GM12878 (cell line): Measurements from ENCODE around the gene OPN1LW. TPM values are rescaled to one million over a fixed set of nuclear protein-coding genes. Genes with fewer than 3 reads are reported as not detected.
"Not testable (repeated sequence)": the region's sequence is repeated elsewhere in the genome, so short reads cannot be mapped to it uniquely, and the experiment has no call there.

ENCODE experiments used
- ATAC-seq: fragments of 200-7000 bp; cut with Tn5 transposase; 3 replicates; pipeline ENCODE4 v1.9.1; 2020; ENCODE audit warnings: mild to moderate bottlenecking, moderate library complexity
- BruUV-seq: library from RNA; stranded (reverse); fragments of 400-500 nt; replicated peaks from 2 replicates; lab custom pipeline; 2021; lab: Mats Ljungman, UMichigan
- CTCF ChIA-PET: fragments of 300-600 bp; sonication (Branson Sonifier 250); formaldehyde crosslinking; extraction: SDS; loops from one replicate; lab custom pipeline; 2021; ENCODE audit warnings: inconsistent platforms; lab: Yijun Ruan, JAX
- POLR2A ChIA-PET: fragments of 350-600 bp; formaldehyde crosslinking; extraction: SDS; loops from one replicate; lab custom pipeline; 2021; ENCODE audit warnings: inconsistent platforms; lab: Charles Lee
- RAD21 ChIA-PET: fragments of 300-600 bp; sonication (Branson Sonifier 250); formaldehyde crosslinking; loops from one replicate; lab custom pipeline; 2023; ENCODE audit warnings: antibody characterized with exemption; ENCODE audit not compliant: unreplicated experiment; lab: Charles Lee
- SMC1A ChIA-PET: fragments of 300-600 bp; sonication (Branson Sonifier 250); formaldehyde crosslinking; loops from one replicate; lab custom pipeline; 2023; ENCODE audit not compliant: unreplicated experiment, uncharacterized antibody; lab: Charles Lee
- DNase-seq: peaks from one replicate; pipeline ENCODE4 v3.0.0-alpha.2; 2011; ENCODE audit warnings: low read depth, low spot score
- FAIRE-seq: peaks from 3 replicates; lab custom pipeline; 2011; peaks lifted over from hg19 to GRCh38; lab: Jason Lieb, UNC
- H2AFZ ChIP-seq: 2 replicates; pipeline ENCODE4 v1.6.0; 2011; ENCODE audit warnings: low read depth, low read length, control low read depth; ENCODE audit not compliant: control insufficient read depth
- H3K27ac ChIP-seq: 2 replicates; pipeline ENCODE4 v1.5.1; 2011; ENCODE audit warnings: control low read depth; ENCODE audit not compliant: control insufficient read depth, insufficient read depth
- H3K27me3 ChIP-seq, 2 experiments: replicated peaks in 1 of 2; 2 replicates each; pipeline versions ENCODE4 v1.6.0 to v1.6.1; 2011; ENCODE audit warnings: low read length in 1 of 2; ENCODE audit not compliant: control insufficient read depth in 2 of 2, insufficient read depth in 2 of 2
- H3K36me3 ChIP-seq, 2 experiments: 2 replicates each; pipeline ENCODE4 v1.5.1; 2011; ENCODE audit warnings: low read length in 1 of 2; ENCODE audit not compliant: control insufficient read depth in 2 of 2, insufficient read depth in 2 of 2
- H3K4me1 ChIP-seq: 2 replicates; pipeline ENCODE4 v1.6.1; 2011; ENCODE audit warnings: mild to moderate bottlenecking, low read length, moderate library complexity, mixed read lengths; ENCODE audit not compliant: control insufficient read depth, insufficient read depth
- H3K4me2 ChIP-seq: 2 replicates; pipeline ENCODE4 v1.6.0; 2011; ENCODE audit warnings: control low read depth; ENCODE audit not compliant: control insufficient read depth, insufficient read depth
- H3K4me3 ChIP-seq: fragments of 200-600 bp; sonication (generic); 2 replicates; pipeline ENCODE4 v1.5.1; 2016
- H3K79me2 ChIP-seq: 2 replicates; pipeline ENCODE4 v1.6.0; 2011; ENCODE audit warnings: low read length; ENCODE audit not compliant: control insufficient read depth, insufficient read depth
- H3K9ac ChIP-seq: 2 replicates; pipeline ENCODE4 v1.8.0; 2011; ENCODE audit warnings: low read length, control low read depth, mixed read lengths; ENCODE audit not compliant: control insufficient read depth, insufficient read depth
- H3K9me3 ChIP-seq: replicated peaks from 3 replicates; pipeline ENCODE4 v1.5.1; 2011; ENCODE audit warnings: mild to moderate bottlenecking, low read length; ENCODE audit not compliant: control insufficient read depth, insufficient read depth
- H4K20me1 ChIP-seq: 2 replicates; pipeline ENCODE4 v1.6.0; 2011; ENCODE audit not compliant: control insufficient read depth, insufficient read depth
- WGBS: methylation state at CpG from one replicate; pipeline ENCODE4 v1.1.6; 2016; ENCODE audit warnings: low lambda C conversion rate; ENCODE audit not compliant: insufficient replicate concordance, insufficient coverage; ENCODE audit errors: missing lambda C conversion rate; 5-methylcytosine and 5-hydroxymethylcytosine counted together
- in situ Hi-C: fragments of 300-500 bp; cut with MboI; formaldehyde crosslinking; loops from 9 replicates; pipeline ENCODE4 v1.14.3; 2018; ENCODE audit warnings: mixed read lengths
- intact Hi-C: fragments of 100-400 bp; cut with micrococcal nuclease; formaldehyde crosslinking; loops from one replicate; pipeline ENCODE4 v1.14.2; 2022; ENCODE audit not compliant: unreplicated experiment
- polyA plus RNA-seq, 11 experiments: library from polyadenylated mRNA; depleted of rRNA in 4 of 11; unstranded in 6 of 11; stranded (reverse) in 5 of 11; fragments of >200 nt; fragmentation: Nextera tagmentation in 4 of 11; fragmentation: Illumina TruSeq in 1 of 11; extraction: Ambion mirVana in 4 of 11; extraction: Trizol in 1 of 11; gene quantifications; 1 replicate in 1 of 11; 2 replicates in 10 of 11; pipeline versions ENCODE4 v1.2.1 to v1.2.3, GENCODE V29; 2011 to 2016; ENCODE audit warnings: inconsistent platforms in 2 of 11, missing spikeins in 2 of 11, low read depth in 1 of 11
- total RNA-seq, 4 experiments: library from RNA; depleted of rRNA in 3 of 4; stranded (reverse); fragments of >200 nt in 3 of 4; fragmentation: Illumina TruSeq in 1 of 4; extraction: Trizol in 1 of 4; gene quantifications; 2 replicates each; pipeline versions ENCODE4 v1.2.1 to v1.2.3, GENCODE V29; 2013 to 2021

OPN1LW gene
- total and polyA plus RNA-seq, 10 of the 15 experiments (the other 5 are each of a cell fraction or from before 2014, with no cell fraction given), result not detected

DNA sequence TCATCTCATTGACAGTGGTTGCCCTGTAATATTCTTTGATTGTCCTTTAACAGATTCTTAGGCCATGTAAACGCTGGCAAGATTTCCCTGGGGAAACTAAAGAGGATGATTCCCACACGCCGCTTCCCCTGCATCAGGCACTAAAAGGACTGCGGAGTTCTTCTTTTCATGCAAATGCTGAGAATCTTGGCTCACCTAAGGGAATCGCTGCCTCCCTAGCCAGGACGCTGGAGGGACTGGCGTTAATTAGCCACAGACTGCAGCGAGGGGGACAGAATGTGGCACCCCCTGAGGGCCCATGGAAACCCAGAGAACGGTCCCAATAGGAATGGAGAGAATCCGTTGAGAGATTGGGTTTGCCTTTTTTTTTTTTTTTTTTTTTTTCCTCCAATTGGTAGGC lies 30.3 kb downstream of the OPN1LW start:
- WGBS, result no CpG with 5 or more reads among the region's 10 CpGs
- H3K4me3 ChIP-seq, FAIRE-seq, H3K4me2 ChIP-seq, H3K36me3 ChIP-seq, DNase-seq, POLR2A ChIA-PET, intact Hi-C loops, H3K27ac ChIP-seq, H3K9ac ChIP-seq, SMC1A ChIA-PET, ATAC-seq, in situ Hi-C loops, H3K9me3 ChIP-seq, CTCF ChIA-PET, H3K4me1 ChIP-seq, H3K79me2 ChIP-seq, H2AFZ ChIP-seq, H4K20me1 ChIP-seq, RAD21 ChIA-PET, BruUV-seq, H3K27me3 ChIP-seq: not testable (repeated sequence)

DNA sequence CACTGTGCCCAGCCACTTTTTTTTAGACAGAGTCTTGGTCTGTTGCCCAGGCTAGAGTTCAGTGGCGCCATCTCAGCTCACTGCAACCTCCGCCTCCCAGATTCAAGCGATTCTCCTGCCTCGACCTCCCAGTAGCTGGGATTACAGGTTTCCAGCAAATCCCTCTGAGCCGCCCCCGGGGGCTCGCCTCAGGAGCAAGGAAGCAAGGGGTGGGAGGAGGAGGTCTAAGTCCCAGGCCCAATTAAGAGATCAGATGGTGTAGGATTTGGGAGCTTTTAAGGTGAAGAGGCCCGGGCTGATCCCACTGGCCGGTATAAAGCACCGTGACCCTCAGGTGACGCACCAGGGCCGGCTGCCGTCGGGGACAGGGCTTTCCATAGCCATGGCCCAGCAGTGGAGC lies 38.3 kb downstream of the OPN1LW start, which contains the start of gene OPN1MW:
TSS of gene OPN1MW (plus strand) at position 301 of the 400 bp plus-strand sequence. CDS start at position 383, 82 bp downstream.
- H3K36me3 ChIP-seq, H3K9ac ChIP-seq, H3K9me3 ChIP-seq, H3K4me3 ChIP-seq, POLR2A ChIA-PET, DNase-seq, ATAC-seq, H3K4me1 ChIP-seq, RAD21 ChIA-PET, H3K4me2 ChIP-seq, H3K27me3 ChIP-seq, H3K27ac ChIP-seq, FAIRE-seq, in situ Hi-C loops, BruUV-seq, intact Hi-C loops, CTCF ChIA-PET, SMC1A ChIA-PET, H2AFZ ChIP-seq, H3K79me2 ChIP-seq, H4K20me1 ChIP-seq: not testable (repeated sequence)
- no CpG with 5 or more reads among the region's 14 CpGs for WGBS

DNA sequence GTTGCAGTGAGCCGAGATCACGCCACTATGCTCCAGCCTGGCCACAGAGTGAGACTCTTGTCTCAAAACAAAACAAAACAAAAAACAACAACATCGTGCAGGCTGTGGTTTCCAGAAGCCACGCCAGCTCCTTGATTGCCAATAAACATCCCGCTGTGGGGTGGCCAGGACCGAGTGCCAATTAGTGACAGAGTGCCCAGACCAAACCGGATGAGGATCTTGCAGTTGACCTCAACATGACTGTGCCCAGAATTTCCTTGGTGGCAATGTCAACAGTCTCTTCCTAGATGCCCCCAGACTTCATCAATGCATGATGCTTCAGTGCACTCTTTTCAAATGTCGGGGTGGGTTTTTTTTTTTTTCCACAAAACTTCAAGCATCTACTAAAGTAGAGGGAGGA lies 39.8 kb downstream of the OPN1LW start:
- POLR2A ChIA-PET, FAIRE-seq, BruUV-seq: not testable (repeated sequence)

DNA sequence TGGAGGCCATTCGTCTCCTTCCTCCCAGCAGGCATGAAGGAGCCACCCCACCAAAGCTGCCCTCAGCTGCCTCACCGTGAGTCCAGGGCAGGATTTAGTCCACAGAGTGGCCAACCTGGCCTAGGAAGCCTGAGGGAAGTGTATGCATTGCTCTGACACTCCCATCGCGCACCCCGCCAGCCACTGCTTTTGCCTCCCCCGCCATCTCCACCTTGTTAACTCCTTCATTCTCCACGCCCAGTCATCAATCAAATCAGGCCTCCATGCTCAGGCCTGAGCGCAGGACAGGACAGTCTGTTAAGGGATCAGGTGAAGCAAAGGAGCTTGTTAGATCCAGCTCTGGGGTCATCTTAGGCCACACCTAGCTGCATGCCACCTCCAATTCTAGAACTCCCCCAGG lies 48.8 kb downstream of the OPN1LW start:
- BruUV-seq, POLR2A ChIA-PET, intact Hi-C loops: not testable (repeated sequence)

More for the DNA sequence above, 39.8 kb downstream of the OPN1LW start:
- RAD21 ChIA-PET, H3K27ac ChIP-seq, CTCF ChIA-PET, H3K79me2 ChIP-seq, in situ Hi-C loops, H2AFZ ChIP-seq, DNase-seq, H3K27me3 ChIP-seq, SMC1A ChIA-PET, H3K4me1 ChIP-seq, H3K9ac ChIP-seq, intact Hi-C loops, H3K36me3 ChIP-seq, H3K4me2 ChIP-seq, H4K20me1 ChIP-seq, H3K4me3 ChIP-seq, ATAC-seq, H3K9me3 ChIP-seq: not testable (repeated sequence)
- no CpG with 5 or more reads among the region's 8 CpGs for WGBS

More for the DNA sequence above, 48.8 kb downstream of the OPN1LW start:
- CTCF ChIA-PET, H3K9ac ChIP-seq, DNase-seq, H3K79me2 ChIP-seq, ATAC-seq, H3K36me3 ChIP-seq, H4K20me1 ChIP-seq, H3K27ac ChIP-seq, H3K9me3 ChIP-seq, RAD21 ChIA-PET, H3K4me1 ChIP-seq, FAIRE-seq, in situ Hi-C loops, SMC1A ChIA-PET, H3K4me3 ChIP-seq, H2AFZ ChIP-seq, H3K27me3 ChIP-seq, H3K4me2 ChIP-seq: not testable (repeated sequence)
- WGBS, result no CpG with 5 or more reads among the region's 8 CpGs
